ENCODE data around the gene EIF5.

The EIF5 gene

DNA sequence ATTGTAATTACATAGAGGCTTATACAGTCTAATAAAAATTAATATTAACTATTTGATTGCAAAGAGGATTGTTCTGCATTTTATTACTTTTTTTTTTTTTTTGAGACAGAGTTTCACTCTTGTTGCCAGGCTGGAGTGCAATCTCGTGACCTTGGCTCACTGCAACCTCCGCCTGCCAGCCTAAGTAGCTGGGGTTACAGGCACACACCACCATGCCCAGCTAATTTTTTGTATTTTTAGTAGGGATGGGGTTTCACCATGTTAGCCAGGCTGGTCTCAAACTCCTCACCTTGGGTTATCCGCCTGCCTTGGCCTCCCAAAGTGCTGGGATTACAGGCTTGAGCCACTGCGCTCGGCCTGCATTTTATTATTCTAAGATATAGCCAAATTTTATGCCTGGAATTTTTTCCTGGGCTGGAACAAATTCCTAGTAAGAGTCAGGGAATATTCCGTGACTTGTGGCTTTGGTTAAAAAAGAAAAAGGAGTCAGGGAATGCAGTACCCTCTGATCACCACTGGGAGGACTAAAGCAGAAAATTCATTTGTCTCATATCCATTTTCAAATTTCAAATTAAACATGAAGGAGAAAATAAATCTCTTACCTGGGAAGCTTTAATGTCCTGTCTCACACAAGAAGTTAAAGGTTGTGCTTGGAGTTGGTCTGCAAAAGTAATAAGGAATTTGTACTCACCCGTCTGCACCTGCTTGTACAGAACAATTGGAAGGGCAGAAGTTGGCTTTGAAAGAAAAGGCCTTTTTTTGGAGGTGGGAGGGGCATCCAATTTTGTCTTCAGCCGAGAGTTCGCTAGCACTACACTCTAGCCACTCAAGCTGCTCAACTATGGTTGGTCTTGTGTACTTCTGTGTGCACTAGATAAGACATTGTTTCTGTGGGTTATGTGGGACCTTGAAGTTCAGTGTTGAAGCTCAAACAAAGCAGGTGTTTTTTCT lies 59.9 kb downstream of the EIF5 start:
- Histone ChIP-seq H3K36me3 (ENCODE audit: insufficient read depth, low read length) (no peaks in the 10 kb centered on the region), H3K4me1 (ENCODE audit: insufficient read depth, low read length) (peaks cover 36% of the 10 kb centered on the region), H3K27ac (ENCODE audit: low read depth, low read length) (no peak overlapping the region), H3K9ac (ENCODE audit: low read length) (no peak overlapping the region), H3K27me3 (ENCODE audit: control insufficient read depth in 1 of 2, insufficient read depth in 2 of 2, low read length in 2 of 2) (no peaks in the 10 kb centered on the region), H3K9me3 (ENCODE audit: low read length) (no peaks in the 10 kb centered on the region), H3K4me3 (ENCODE audit: low read depth in 1 of 2, low read length in 2 of 2) (no peak overlapping the region)
